Stimulated activated CD8-positive, alpha-beta memory T cell treated with anti-CD3 and anti-CD28 coated beads, Interleukin-7, amount 100 ng/mL, for 1 hour (primary cell): Measurements from ENCODE around the gene ZNF618.
"Not testable (repeated sequence)": the region's sequence is repeated elsewhere in the genome, so short reads cannot be mapped to it uniquely, and the experiment has no call there.

Experiments
- DNase-seq, 2 donors: peaks; one replicate each; pipeline ENCODE4 v3.0.0-alpha.2; 2020; ENCODE audit warnings: low read depth in 2 of 2

Gene ZNF618

GRCh38 chr9:114037961-114038723 lies 162.0 kb downstream of the ZNF618 start:
- no peak for DNase-seq

GRCh38 chr9:114038724-114039313 lies 162.7 kb downstream of the ZNF618 start:
- DNase-seq, result no peak

GRCh38 chr9:114039484-114039883 lies 163.4 kb downstream of the ZNF618 start:
- no peak for DNase-seq

- DNase-seq, result not testable (repeated sequence)
Observed at GRCh38 chr9:114043660-114044059, 167.6 kb downstream of the ZNF618 start.

- no peak for DNase-seq
Observed at GRCh38 chr9:114046237-114046755, 170.2 kb downstream of the ZNF618 start.

GRCh38 chr9:114046875-114047274 lies 170.8 kb downstream of the ZNF618 start:
- no peak for DNase-seq

GRCh38 chr9:114047717-114048116 lies 171.6 kb downstream of the ZNF618 start:
- no peak for DNase-seq

- no peak for DNase-seq
Observed at GRCh38 chr9:114048533-114049415, 172.7 kb downstream of the ZNF618 start.

GRCh38 chr9:114049441-114050225 lies 173.5 kb downstream of the ZNF618 start:
- DNase-seq, result no peak

- no peak for DNase-seq
Observed at GRCh38 chr9:114050226-114050568, 174.1 kb downstream of the ZNF618 start.

GRCh38 chr9:114050646-114051045 lies 174.5 kb downstream of the ZNF618 start:
- DNase-seq, result no peak

GRCh38 chr9:114051281-114051680 lies 175.2 kb downstream of the ZNF618 start:
- DNase-seq, result no peak

GRCh38 chr9:114051706-114052105 lies 175.6 kb downstream of the ZNF618 start:
- DNase-seq, result no peak

GRCh38 chr9:114053246-114054005 lies 177.3 kb downstream of the ZNF618 start:
- no peak for DNase-seq

GRCh38 chr9:114054191-114054690 lies 178.1 kb downstream of the ZNF618 start:
- no peak for DNase-seq

GRCh38 chr9:114055061-114055460 lies 179.0 kb downstream of the ZNF618 start:
- DNase-seq, result no peak

- DNase-seq, result no peak
Observed at GRCh38 chr9:114055894-114056293, 179.8 kb downstream of the ZNF618 start.

- no peak for DNase-seq
Observed at GRCh38 chr9:114056527-114056926, 180.4 kb downstream of the ZNF618 start.

GRCh38 chr9:114057161-114057885 lies 181.2 kb downstream of the ZNF618 start:
- DNase-seq, result no peak

GRCh38 chr9:114058688-114059046 lies 182.6 kb downstream of the ZNF618 start:
- DNase-seq, result no peak
